Activated CD4-positive, alpha-beta T cell treated with anti-CD3 and anti-CD28 coated beads, Interleukin-2, amount 50 U/mL, for 1 hour (primary cell): ENCODE data around the gene FCHSD2.
"Not testable (repeated sequence)": the region's sequence is repeated elsewhere in the genome, so short reads cannot be mapped to it uniquely, and the experiment has no call there.

Source experiments
- DNase-seq: peaks from one replicate; pipeline ENCODE4 v3.0.0-alpha.2; 2020

The FCHSD2 gene

GRCh38 chr11:73116636-73117035, 25.5 kb downstream of the FCHSD2 start:
- DNase-seq = no peak

GRCh38 chr11:73114835-73115220, 27.3 kb downstream of the FCHSD2 start:
- no peak for DNase-seq

GRCh38 chr11:73114110-73114834, 27.8 kb downstream of the FCHSD2 start:
- DNase-seq = no peak

GRCh38 chr11:73113426-73113825, 28.7 kb downstream of the FCHSD2 start:
- DNase-seq = no peak

GRCh38 chr11:73107597-73107996, 34.5 kb downstream of the FCHSD2 start:
- DNase-seq = no peak

- no peak for DNase-seq
Observed at GRCh38 chr11:73106347-73106746, 35.8 kb downstream of the FCHSD2 start.

- DNase-seq = no peak
Observed at GRCh38 chr11:73100578-73100977, 41.5 kb downstream of the FCHSD2 start.

GRCh38 chr11:73099512-73100266, 42.4 kb downstream of the FCHSD2 start:
- DNase-seq = no peak

- DNase-seq = no peak
Observed at GRCh38 chr11:73095613-73096012, 46.5 kb downstream of the FCHSD2 start.

- no peak for DNase-seq
Observed at GRCh38 chr11:73091521-73092305, 50.4 kb downstream of the FCHSD2 start.

GRCh38 chr11:73087730-73088129, 54.4 kb downstream of the FCHSD2 start:
- DNase-seq = no peak

GRCh38 chr11:73085189-73085875, 56.8 kb downstream of the FCHSD2 start:
- no peak for DNase-seq

- DNase-seq = no peak
Observed at GRCh38 chr11:73078631-73079030, 63.5 kb downstream of the FCHSD2 start.

GRCh38 chr11:73077454-73077853, 64.7 kb downstream of the FCHSD2 start:
- DNase-seq = no peak

GRCh38 chr11:73074319-73074718, 67.8 kb downstream of the FCHSD2 start:
- DNase-seq = no peak

GRCh38 chr11:73072935-73073481, 69.1 kb downstream of the FCHSD2 start:
- DNase-seq = no peak

GRCh38 chr11:73070653-73071052, 71.5 kb downstream of the FCHSD2 start:
- DNase-seq = no peak

GRCh38 chr11:73061857-73062424, 80.2 kb downstream of the FCHSD2 start:
- not testable (repeated sequence) for DNase-seq

GRCh38 chr11:73061434-73061833, 80.7 kb downstream of the FCHSD2 start:
- not testable (repeated sequence) for DNase-seq

- DNase-seq = no peak
Observed at GRCh38 chr11:73059915-73060314, 82.2 kb downstream of the FCHSD2 start.

GRCh38 chr11:73058989-73059674, 83.0 kb downstream of the FCHSD2 start:
- DNase-seq = no peak
